GM21381 (cell line): ENCODE measurements around the gene MMP24.
"Not testable (repeated sequence)": the region's sequence is repeated elsewhere in the genome, so short reads cannot be mapped to it uniquely, and the experiment has no call there.

Experiments
- ATAC-seq: cut with Tn5 transposase; IDR thresholded peaks from one replicate; pipeline ENCODE4 v1.9.1; 2021; ENCODE audit warnings: mild to moderate bottlenecking, moderate library complexity; ENCODE audit not compliant: unreplicated experiment

MMP24 gene

DNA sequence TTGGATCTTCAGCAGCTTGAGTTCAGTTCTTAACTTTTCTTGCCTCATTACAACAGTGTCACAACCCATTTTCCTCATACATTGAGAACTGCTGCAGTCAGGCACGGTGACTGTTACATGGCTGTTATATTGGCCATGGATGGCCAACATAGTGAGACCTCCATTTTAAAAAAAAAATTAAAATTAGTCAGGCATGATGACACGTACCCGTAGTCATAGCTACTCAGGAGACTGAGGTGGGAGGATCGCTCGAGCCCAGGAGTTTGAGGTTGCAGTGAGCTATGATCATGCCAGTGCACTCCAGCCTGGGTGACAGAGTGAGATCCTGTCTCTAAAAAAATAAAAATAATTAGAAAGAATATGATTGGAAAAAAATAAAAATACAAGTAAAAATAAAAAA lies 9.9 kb upstream of the MMP24 start:
- ATAC-seq = no peak

DNA sequence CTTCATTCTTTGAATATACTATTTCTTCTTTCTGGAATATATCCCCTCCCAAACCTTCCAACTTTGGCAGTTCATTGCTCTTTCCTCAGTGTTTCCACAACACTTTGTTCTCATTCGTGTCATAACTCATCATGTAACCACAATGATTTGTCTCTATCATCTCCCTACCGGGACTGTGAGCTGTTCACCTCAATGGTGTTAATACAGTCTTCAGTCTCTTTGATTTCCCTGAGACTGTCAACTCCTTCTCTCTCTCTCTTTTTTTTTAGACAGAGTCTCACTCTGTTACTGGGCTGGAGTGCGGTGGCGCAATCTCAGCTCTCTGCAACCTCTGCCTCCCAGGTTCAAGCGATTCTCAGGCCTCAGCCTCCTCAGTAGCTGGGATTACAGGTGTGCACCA lies 2.5 kb upstream of the MMP24 start:
- no peak for ATAC-seq

DNA sequence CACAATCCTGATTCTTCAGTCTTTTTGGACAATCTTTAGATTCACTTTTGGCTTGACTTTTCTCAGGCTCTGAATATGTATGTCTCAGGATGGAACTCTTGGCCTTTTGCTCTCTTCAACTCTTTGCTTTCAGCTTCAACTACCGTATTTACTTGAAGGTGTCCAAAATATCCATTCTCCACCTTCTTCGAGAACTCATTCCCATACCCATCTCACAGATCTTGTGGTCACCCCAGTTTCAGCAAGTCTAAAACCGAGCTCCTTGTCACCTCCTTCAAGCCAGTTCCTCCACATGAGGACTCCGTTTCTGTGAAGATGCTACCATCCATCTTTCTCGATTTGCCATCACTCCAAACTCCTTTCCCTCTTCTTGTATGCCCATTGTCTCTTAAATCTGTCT lies 2.0 kb upstream of the MMP24 start:
- ATAC-seq = no peak

DNA sequence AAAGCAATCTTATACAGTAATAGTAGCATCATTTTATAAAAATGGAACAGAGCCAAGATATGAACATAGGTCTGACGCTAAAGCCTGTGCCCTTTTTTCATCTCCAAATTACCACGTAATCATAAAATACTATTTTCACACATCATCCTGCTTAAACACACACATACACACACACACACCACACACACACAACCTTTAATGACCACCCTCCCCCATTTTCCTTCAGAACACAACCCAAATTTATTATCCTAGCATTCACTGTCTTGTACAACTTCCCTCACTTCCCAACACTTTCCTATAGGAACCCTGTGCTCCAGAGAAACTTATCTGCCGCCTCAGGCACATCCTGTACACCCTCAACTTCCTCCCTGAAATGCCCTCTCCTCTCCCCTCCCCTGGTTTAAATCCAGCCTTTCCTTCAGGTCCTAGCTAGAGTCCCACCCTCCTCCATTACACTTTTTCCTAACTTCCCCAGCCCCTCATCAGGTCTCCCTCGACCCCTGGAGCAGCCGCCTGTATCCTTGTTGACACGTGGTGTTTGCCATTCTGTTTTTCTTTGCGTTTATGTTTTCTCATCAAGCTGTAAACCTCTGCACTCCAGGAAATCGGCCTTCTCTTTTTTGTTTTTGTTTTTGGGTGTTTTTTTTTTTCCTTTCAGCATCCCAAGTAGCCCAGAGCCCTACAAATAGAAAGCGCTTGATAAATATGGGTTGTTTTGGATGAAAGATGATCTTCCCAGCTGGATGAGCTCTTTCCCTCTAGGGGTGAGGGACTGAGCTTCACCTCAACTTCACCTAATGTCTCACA lies 968 bp upstream of the MMP24 start:
- ATAC-seq = no peak

DNA sequence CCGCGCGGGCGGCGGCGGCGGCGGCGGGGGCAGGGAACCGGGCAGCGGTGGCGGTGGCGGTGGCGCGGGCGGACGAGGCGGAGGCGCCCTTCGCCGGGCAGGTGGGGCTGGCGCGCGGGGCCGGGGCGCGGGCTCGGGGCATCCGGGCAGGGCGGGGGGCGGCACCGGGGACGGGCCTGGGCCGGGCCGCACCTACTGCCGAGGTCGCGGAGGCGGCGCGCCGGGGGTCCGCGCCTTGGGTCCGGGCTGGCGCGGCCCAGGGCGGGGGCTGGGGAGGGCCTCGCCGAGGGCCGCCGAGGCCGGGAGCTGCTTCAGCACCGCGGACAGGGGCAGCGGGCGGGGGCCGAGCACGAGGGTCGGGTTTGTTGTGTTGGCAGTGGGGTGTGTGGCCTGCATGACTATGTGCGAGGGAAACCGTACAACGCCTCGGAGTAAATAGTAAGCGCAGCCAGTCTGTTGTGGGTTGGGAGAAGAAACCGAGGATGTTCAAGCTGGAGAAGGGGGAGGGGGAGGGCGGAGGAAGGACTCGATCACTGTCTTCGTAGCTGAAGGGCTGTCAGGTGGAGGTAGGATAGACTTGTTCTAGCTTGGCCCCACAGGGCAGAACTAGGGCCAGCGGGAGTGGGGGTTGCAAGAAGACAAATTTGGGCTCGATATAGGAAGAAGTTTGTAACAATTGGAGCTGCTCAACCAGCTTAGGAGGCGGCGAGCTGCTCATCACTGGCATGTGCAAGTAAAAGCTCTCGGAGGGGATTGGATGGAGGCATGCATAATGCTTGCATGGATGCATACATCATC lies 593 bp downstream of the MMP24 start:
- no peak for ATAC-seq

DNA sequence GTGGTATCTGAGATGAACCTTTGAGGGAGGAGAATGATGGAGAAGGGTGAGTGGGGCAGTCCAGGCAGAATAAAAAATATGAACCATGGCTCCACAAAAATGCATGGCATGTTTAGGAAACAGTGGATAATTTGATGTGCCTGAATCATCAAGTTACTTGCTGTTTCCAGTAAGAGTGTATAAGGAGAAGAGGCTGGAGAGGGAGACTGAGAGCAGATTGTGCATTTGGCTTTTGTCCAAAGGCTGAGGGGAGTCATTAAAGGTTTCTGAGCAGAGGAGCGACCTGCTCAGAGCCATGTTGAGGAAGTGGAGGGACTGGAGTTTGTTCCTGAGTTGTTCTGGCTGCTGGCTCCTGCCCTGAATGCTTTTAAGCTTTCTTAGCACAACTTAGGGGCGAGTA lies 6.1 kb downstream of the MMP24 start:
- ATAC-seq = no peak

DNA sequence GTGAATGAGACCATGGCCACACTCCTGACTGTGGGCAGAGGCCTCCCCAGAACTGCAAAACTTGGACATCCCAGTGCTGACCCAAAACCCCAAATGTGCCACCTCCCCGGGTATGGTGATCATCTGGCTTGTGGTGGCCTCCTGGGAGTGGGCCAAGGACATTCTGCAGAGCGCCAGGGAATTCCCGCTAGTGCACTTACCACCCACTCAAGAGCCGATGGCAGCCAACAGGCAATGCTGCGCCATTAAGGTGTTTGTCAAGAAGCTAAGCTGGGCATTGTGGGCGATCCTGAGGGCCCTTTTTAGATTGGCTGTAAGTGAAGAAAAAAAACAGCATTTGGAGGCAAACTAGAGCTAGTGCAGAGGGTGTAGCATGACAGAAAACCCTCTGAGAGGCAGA lies 9.4 kb downstream of the MMP24 start:
- ATAC-seq = no peak

DNA sequence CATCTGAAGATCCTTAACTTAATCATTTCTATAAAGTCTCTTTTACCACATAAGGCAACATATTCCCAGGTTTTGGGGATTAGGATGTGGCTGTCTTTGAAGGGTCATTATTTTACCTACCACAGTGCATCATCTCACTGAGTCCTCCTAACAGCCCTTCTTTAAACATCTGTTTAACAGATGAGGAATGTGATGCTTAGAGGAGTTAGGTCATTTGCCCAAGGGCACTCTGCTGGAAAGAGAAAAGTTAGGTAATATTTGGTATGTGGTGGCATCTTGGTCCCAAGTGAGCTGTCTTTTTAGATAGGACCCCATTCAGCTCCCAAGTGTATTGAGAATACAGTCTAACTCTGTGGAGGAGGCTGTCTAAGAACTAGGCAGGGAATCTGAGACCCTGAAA lies 11.0 kb downstream of the MMP24 start:
- no peak for ATAC-seq

DNA sequence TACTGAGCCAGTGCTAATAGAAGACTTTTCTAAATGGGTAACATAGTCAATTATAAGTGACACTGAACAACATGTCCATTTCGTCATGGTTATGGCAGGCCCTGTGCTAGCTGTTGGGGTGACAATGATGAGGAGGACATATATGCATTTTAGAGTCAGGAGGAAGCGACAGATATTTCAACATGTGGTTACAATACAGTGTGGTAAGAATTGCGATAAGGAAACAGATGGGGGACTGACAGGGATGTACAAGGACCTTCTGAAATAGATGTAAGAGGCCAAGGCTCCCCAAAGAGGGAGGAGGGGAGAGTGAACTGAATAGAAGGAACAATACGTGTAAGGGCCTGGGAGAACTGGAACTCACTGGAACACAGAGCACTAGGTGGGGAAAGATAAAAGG lies 11.7 kb downstream of the MMP24 start:
- no peak for ATAC-seq

DNA sequence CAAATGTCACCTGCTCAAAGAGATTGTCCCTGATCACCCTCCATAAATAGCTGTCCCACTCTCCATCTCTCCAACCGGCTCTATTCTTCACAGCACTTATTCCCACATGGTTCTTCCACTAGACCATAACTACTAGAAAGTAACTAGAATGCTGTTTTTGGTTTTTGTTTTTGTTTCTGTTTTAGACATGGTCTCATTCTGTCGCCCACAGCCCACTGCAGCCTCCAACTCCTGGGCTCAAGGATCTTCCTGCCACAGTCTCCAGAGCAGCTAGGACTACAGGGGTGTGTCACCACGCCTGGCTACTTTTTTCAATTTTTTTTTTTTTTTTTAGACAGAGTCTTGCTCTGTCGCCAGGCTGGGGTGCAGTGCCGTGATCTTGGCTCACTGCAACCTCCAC lies 12.2 kb downstream of the MMP24 start:
- ATAC-seq = no peak

DNA sequence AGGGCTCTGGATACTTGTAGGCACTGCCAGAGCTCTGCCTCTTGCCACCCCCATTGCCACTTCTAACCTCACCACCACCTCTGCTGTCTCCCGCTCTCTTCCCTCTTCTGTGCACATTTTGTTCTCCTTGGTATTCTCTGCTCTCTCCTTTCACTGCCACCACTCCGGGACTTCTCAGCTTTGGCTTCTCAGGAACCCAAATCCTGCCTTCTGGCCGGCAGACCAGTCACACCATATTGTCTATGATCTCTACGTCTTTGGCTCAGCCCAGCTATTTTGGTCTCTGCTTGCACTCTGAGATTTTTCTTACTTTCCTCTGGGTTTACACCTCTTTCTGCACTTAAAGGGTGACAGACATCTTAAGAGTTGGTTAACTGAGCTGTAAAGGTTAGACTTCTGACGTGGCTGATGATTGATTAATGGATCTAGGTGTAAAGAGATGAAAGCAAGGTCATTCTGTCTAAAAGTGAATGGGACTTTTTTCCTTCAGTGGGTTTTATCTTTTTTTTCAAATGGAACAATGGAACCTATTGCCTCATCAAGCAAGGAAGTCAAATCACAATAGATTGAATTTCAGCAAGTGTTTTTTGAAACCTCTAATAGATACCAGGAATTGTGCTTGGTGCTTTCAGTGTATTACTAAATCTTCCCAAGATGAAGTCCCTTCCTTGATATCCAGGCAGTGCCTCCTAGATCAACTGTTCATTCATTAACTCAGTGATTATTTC lies 13.8 kb downstream of the MMP24 start:
- no peak for ATAC-seq

DNA sequence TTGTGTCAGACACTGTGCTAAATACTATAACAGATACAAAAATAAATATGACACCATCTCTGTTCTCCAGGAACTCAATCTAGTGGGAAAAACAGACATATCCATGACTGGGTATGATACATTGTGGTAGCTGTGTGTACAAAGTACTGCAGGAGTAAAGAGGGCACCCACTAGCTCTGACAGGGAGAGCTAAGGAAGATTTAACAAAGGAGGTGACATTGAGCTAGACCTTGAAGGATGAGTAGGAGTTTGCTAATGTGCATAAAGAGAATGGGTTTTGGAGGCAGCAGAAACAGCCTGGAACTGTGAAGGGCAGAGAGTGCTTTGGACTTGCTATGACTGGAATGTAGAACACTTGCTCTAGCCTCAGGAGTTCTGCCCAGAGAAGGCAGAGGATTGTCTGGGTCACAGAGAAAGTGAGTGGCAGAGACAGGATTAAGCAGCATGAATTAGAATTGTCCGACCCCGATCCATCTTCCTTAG lies 14.4 kb downstream of the MMP24 start:
- ATAC-seq = no peak

DNA sequence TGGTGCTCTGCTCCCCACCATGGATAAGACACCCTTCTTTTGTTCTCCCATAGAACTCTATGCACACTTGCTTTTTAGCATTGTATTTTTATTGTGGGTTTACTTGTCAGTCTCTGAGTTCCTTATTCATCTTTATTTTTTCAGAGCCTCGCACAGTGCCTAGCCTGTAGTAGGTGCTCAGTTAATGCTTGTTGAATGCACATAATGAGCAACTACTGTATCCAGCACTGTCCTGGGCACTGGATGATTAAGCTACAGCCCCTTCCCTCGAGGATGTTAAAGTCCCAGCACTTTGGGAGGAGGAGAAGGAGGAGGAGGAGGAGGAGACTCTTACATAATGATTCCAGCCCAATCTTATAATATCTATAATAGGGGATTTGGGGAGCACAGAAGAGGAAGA lies 16.8 kb downstream of the MMP24 start:
- ATAC-seq = no peak

DNA sequence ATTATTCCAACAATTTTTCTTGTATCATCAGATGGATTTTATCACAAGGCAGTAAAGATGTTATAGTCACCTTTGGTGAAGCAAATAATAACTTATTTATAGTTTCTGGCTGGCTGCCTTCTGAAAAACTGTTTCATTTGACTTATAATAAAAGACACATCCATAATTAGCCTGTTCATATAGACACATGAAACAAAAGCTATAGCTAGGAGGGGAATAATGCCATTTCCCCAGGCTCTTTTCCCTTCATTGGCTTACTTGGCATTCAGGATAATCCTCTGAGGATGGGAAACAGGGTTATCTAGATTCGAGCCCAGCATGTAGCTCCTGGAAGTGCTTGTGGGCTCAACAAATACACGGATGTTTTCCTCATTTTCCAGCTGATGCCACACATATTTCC lies 17.5 kb downstream of the MMP24 start:
- ATAC-seq = no peak

DNA sequence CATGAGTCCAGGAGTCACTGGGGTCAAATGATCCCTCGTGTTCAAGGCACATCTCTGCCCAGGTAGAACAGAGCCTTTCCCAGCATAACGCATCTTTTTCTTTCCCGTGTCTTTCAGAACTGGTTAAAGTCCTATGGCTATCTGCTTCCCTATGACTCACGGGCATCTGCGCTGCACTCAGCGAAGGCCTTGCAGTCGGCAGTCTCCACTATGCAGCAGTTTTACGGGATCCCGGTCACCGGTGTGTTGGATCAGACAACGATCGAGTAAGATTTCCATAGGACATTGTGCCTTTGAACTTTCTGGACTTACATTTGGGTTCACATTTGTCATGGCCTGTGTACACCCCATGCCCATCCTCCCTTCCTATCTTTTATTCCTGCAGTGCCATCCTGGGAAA lies 20.2 kb downstream of the MMP24 start:
- no peak for ATAC-seq

DNA sequence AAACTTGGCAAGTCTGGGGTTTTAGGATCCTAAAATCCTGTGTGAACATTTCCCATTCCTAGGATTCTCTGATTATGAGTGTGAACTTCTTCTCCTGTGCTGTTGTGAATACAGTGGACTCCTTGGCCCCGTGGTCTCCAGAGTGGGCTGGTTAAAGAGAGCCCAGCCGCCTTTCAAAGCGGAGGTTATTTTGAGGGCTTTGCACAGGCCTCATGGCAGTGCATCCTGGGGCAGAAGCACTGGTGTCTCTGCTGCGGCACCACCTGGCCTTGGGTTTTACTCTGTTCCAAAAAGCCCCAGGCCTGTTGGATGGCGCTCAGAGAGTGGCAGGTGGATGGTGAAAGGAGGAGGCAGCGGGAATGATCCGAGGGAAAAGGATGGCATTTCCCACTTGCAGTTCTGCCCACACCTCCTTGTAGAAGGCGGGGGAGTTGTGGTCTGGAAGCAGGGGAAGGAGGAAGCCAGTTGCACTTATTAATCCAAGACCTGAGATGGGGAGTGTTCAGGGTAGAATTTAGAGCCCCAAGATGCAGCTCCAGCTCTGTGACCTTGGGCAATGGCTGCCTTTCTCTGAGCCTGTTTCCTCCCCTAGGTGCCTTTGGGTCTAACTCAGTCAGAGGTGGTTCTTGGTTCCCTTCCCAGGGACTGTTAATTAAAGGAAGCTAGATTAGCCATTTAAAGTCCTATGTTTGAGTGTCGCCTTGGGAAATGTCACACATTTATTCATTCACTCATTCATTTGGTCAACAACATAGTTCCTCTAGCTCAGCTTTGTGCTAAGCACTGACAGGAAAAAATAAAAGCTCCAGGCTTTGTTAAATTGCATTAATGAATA lies 22.4 kb downstream of the MMP24 start:
- ATAC-seq = no peak

DNA sequence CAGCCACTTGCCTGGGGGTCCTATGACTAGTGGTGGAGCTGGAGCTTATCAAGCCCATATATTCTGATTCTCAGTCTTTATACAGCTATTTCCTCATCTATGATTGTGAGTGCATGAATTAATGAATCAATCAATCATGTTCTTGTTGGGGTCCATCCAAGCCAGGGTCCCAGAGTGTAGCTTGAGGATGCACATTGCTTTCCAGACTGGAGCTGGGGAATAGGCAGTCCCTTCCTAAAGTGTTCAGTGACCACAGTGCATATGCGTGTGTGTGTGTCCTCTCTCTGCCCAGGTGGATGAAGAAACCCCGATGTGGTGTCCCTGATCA lies 25.1 kb downstream of the MMP24 start:
- ATAC-seq = no peak

DNA sequence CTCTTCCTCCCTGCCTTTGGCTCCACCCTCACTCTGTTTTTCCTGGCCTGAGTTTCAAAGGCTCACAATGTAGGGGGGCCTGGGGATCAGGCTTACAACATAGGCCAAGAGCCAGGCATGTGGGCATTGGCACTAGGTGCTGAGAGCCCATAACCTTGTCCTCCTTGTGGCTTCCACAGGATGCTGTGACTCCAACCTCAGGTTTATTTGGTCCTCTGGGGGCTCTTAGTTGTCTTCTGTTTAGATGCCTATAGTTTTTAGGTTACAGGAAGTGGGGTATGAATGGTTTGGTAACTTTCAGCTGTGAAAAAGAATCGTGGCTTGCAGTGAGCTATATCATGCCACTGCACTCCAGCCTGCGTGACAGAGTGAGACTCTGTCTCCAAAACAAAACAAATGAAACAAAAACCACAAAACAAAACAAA lies 25.6 kb downstream of the MMP24 start:
- no peak for ATAC-seq

DNA sequence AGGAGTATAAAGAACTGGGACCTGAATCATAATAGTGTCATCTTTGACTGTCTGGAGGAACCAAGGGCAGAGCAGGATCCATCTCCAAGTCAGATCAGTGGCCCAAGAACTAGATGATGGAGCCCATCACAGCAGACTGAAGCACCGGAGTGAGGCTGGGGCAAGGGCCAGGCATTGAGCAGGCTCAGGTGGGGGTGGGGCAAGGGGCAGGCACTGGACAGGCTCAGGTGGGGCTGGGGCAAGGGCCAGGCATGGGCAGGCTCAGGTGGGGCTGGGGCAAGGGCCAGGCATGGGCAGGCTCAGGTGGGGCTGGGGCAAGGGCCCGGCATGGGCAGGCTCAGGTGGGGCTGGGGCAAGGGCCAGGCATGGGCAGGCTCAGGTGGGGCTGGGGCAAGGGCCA lies 26.1 kb downstream of the MMP24 start:
- not testable (repeated sequence) for ATAC-seq

DNA sequence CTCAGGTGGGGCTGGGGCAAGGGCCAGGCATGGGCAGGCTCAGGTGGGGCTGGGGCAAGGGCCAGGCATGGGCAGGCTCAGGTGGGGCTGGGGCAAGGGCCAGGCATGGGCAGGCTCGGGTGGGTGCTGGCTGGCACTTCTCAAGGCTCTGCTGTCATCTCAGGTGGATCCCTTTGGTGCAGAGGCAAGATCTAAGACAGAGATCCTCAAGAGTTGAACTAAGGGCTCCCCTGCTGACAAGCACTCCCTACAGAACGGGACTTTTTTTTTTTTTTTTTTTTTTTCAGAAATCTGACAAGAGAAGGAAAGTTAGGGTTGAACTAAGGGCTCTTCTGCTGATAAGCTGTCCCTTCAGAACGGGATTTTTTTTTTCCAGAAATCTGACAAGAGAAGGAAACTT lies 26.5 kb downstream of the MMP24 start:
- no peak for ATAC-seq

DNA sequence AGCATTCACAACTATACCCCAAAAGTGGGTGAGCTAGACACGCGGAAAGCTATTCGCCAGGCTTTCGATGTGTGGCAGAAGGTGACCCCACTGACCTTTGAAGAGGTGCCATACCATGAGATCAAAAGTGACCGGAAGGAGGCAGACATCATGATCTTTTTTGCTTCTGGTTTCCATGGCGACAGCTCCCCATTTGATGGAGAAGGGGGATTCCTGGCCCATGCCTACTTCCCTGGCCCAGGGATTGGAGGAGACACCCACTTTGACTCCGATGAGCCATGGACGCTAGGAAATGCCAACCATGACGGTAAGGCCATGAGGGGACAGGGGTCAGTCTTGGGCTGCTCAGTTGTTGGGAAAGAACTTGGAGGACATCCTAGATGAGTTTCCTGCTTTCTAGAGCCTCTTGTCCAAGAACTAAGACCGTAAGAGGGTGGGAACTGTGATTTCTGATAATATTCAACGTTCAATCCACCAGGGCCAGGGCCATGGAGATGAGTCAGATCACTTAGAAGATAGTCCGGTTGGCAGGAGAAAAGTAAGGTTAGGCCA lies 28.0 kb downstream of the MMP24 start:
- ATAC-seq = no peak
